K562 (cell line): ENCODE results near the gene TP53BP1. TPM values are rescaled to one million over a fixed set of nuclear protein-coding genes. Genes with fewer than 3 reads are reported as not detected.

Experiments
- ATF7 ChIP-seq: fragments of 450-650 bp; IDR thresholded peaks from 2 replicates; pipeline ENCODE4 v1.7.1; 2014; ENCODE audit warnings: mild to moderate bottlenecking, moderate library complexity
- E2F8 ChIP-seq: fragments of 450-650 bp; IDR thresholded peaks from 2 replicates; pipeline ENCODE4 v1.7.1; 2018; ENCODE audit warnings: mild to moderate bottlenecking, low read depth; ENCODE audit not compliant: partially characterized antibody
- FOSL1 ChIP-seq: fragments of 200-800 bp; sonication (Bioruptor generic); conservative IDR thresholded peaks from 2 replicates; pipeline ENCODE4 v1.6.1; 2016; ENCODE audit warnings: missing genetic modification characterization, missing compliant biosample characterization
- LEF1 ChIP-seq: fragments of 450-650 bp; IDR thresholded peaks from 2 replicates; pipeline ENCODE4 v1.6.1; 2016; ENCODE audit warnings: mild to moderate bottlenecking
- PCBP2 ChIP-seq: fragments of 200-400 bp; formaldehyde crosslinking; IDR thresholded peaks from 2 replicates; pipeline ENCODE4 v1.6.1; 2018; ENCODE audit warnings: low read length, low read depth, mild to moderate bottlenecking, moderate library complexity; ENCODE audit not compliant: poor library complexity, severe bottlenecking
- POLR3G ChIP-seq: IDR thresholded peaks from 2 replicates; pipeline ENCODE4 v1.6.1; 2011; ENCODE audit not compliant: insufficient read length, insufficient replicate concordance; ENCODE audit errors: extremely low read depth
- ZFP30 ChIP-seq: fragments of 250-450 bp; sonication (Bioruptor Pico); IDR thresholded peaks from 2 replicates; pipeline ENCODE4 v1.8.0; 2022; ENCODE audit warnings: moderate library complexity, mild to moderate bottlenecking, inconsistent platforms, borderline replicate concordance
- ZNF436 ChIP-seq: fragments of 250-450, 450-650 bp; sonication (Bioruptor Pico); formaldehyde crosslinking; IDR thresholded peaks from 2 replicates; pipeline ENCODE4 v1.7.0; 2020; ENCODE audit warnings: mild to moderate bottlenecking
- ZNF551 ChIP-seq: fragments of 250-450 bp; sonication (Bioruptor Pico); IDR thresholded peaks from 2 replicates; pipeline ENCODE4 v1.5.0; 2021; ENCODE audit warnings: mild to moderate bottlenecking, moderate library complexity
- ZNF586 ChIP-seq: fragments of 450-650 bp; formaldehyde crosslinking; conservative IDR thresholded peaks from 2 replicates; pipeline ENCODE4 v1.4.0; 2020; ENCODE audit warnings: mild to moderate bottlenecking, moderate library complexity
- ZNF764 ChIP-seq: fragments of 250-450 bp; sonication (Bioruptor Pico); IDR thresholded peaks from 2 replicates; pipeline ENCODE4 v1.4.0; 2020; ENCODE audit warnings: low read depth, mild to moderate bottlenecking, moderate library complexity
- polyA plus RNA-seq, 8 experiments: library from polyadenylated mRNA; depleted of rRNA in 4 of 8; stranded (reverse) in 5 of 8; unstranded in 3 of 8; fragments of >200 nt; fragmentation: Nextera tagmentation in 2 of 8; fragmentation: Illumina TruSeq in 1 of 8; extraction: Ambion mirVana in 2 of 8; extraction: Trizol in 1 of 8; gene quantifications; 2 replicates each; pipeline versions ENCODE4 v1.2.1 to v1.2.3, GENCODE V29; 2011 to 2014; ENCODE audit warnings: inconsistent platforms in 1 of 8, missing spikeins in 1 of 8
- total RNA-seq, 7 experiments: library from RNA; depleted of rRNA in 6 of 7; stranded (reverse); fragments of >200 nt in 6 of 7; fragmentation: Illumina TruSeq in 2 of 7; extraction: Trizol in 2 of 7; gene quantifications; 2 replicates each; pipeline versions ENCODE4 v1.2.1 to v1.2.3, GENCODE V29; 2011 to 2021; ENCODE audit warnings: low replicate concordance in 1 of 7
- TF ChIP-seq, protein P1 (sequence below), 2 experiments: fragments of 250-450 bp in 1 of 2; fragments of 450-650 bp in 1 of 2; sonication (Bioruptor Pico) in 1 of 2; IDR thresholded peaks; 2 replicates each; pipeline versions ENCODE4 v1.6.1 to v1.8.0; 2016 to 2021; ENCODE audit warnings: mild to moderate bottlenecking in 2 of 2, moderate library complexity in 2 of 2, missing compliant biosample characterization in 1 of 2, missing genetic modification characterization in 1 of 2
- TF ChIP-seq, protein P2 (sequence below), 2 experiments: fragments of 450-650 bp; IDR thresholded peaks; 2 replicates each; pipeline ENCODE4 v1.6.1; 2016
- TF ChIP-seq, protein P3 (sequence below): fragments of 250-450 bp; sonication (Bioruptor Pico); IDR thresholded peaks from 2 replicates; pipeline ENCODE4 v1.5.0; 2021
- TF ChIP-seq, protein P4 (sequence below): sonication (generic); formaldehyde crosslinking; IDR thresholded peaks from 2 replicates; pipeline ENCODE4 v1.4.0; 2020; ENCODE audit warnings: mild to moderate bottlenecking, missing genetic modification reagents
- TF ChIP-seq, protein P5 (sequence below): fragments of 200-800 bp; sonication (Bioruptor generic); IDR thresholded peaks from 2 replicates; pipeline ENCODE4 v1.6.1; 2017; ENCODE audit warnings: missing genetic modification characterization, missing compliant biosample characterization

The TP53BP1 gene
- total and polyA plus RNA-seq, 9 of the 15 experiments (the other 6 are each of a cell fraction or from before 2014, with no cell fraction given): 5.7 to 63.3 (median 30.9) TPM

GRCh38 chr15:43469867-43470266, 23.1 kb downstream of the TP53BP1 start (continued):
- TF ChIP-seq, protein P1, sequence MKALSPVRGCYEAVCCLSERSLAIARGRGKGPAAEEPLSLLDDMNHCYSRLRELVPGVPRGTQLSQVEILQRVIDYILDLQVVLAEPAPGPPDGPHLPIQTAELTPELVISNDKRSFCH (CRISPR knock-in tag; IDR thresholded peaks at IDR 0.05): no peak
- TF ChIP-seq, protein P1 (tag; IDR thresholded peaks at IDR 0.05): no peak
- TF ChIP-seq, protein P2, sequence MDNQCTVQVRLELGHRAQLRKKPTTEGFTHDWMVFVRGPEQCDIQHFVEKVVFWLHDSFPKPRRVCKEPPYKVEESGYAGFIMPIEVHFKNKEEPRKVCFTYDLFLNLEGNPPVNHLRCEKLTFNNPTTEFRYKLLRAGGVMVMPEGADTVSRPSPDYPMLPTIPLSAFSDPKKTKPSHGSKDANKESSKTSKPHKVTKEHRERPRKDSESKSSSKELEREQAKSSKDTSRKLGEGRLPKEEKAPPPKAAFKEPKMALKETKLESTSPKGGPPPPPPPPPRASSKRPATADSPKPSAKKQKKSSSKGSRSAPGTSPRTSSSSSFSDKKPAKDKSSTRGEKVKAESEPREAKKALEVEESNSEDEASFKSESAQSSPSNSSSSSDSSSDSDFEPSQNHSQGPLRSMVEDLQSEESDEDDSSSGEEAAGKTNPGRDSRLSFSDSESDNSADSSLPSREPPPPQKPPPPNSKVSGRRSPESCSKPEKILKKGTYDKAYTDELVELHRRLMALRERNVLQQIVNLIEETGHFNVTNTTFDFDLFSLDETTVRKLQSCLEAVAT (IDR thresholded peaks at IDR 0.05): no peak
- no peak for TF ChIP-seq ZNF436 (CRISPR knock-in tag)
- TF ChIP-seq PCBP2: no peak
- no peak for TF ChIP-seq ZNF551 (CRISPR knock-in tag)
- TF ChIP-seq E2F8: no peak
- TF ChIP-seq, protein P3, sequence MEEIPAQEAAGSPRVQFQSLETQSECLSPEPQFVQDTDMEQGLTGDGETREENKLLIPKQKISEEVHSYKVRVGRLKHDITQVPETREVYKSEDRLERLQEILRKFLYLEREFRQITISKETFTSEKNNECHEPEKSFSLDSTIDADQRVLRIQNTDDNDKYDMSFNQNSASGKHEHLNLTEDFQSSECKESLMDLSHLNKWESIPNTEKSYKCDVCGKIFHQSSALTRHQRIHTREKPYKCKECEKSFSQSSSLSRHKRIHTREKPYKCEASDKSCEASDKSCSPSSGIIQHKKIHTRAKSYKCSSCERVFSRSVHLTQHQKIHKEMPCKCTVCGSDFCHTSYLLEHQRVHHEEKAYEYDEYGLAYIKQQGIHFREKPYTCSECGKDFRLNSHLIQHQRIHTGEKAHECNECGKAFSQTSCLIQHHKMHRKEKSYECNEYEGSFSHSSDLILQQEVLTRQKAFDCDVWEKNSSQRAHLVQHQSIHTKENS: no peak
- TF ChIP-seq ZNF764 (CRISPR knock-in tag): no peak
- no peak for TF ChIP-seq ZFP30 (CRISPR knock-in tag)
- TF ChIP-seq FOSL1: peak; percentile 94
- TF ChIP-seq, protein P4, sequence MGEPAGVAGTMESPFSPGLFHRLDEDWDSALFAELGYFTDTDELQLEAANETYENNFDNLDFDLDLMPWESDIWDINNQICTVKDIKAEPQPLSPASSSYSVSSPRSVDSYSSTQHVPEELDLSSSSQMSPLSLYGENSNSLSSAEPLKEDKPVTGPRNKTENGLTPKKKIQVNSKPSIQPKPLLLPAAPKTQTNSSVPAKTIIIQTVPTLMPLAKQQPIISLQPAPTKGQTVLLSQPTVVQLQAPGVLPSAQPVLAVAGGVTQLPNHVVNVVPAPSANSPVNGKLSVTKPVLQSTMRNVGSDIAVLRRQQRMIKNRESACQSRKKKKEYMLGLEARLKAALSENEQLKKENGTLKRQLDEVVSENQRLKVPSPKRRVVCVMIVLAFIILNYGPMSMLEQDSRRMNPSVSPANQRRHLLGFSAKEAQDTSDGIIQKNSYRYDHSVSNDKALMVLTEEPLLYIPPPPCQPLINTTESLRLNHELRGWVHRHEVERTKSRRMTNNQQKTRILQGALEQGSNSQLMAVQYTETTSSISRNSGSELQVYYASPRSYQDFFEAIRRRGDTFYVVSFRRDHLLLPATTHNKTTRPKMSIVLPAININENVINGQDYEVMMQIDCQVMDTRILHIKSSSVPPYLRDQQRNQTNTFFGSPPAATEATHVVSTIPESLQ (CRISPR knock-in tag): no peak
- TF ChIP-seq ATF7: peak; percentile 97
- TF ChIP-seq, protein P5, sequence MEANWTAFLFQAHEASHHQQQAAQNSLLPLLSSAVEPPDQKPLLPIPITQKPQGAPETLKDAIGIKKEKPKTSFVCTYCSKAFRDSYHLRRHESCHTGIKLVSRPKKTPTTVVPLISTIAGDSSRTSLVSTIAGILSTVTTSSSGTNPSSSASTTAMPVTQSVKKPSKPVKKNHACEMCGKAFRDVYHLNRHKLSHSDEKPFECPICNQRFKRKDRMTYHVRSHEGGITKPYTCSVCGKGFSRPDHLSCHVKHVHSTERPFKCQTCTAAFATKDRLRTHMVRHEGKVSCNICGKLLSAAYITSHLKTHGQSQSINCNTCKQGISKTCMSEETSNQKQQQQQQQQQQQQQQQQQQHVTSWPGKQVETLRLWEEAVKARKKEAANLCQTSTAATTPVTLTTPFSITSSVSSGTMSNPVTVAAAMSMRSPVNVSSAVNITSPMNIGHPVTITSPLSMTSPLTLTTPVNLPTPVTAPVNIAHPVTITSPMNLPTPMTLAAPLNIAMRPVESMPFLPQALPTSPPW (CRISPR knock-in tag): peak; percentile 47; the same call in 1 of the 2 replicates
- peak; percentile 90 for TF ChIP-seq LEF1
- no peak for TF ChIP-seq ZNF586 (CRISPR knock-in tag)
- no peak for TF ChIP-seq POLR3G
